Heart left ventricle (tissue), 16 donors: ENCODE data around the gene NANOS1. TPM values are rescaled to one million over a fixed set of nuclear protein-coding genes. Genes with fewer than 3 reads are reported as not detected.

Experiments
- ATAC-seq, 4 donors: fragments of 200-7000 bp; cut with Tn5 transposase; one replicate each; pipeline ENCODE4 v1.9.1; 2020 to 2022; ENCODE audit warnings: moderate library complexity in 4 of 4, mild to moderate bottlenecking in 3 of 4, moderate number of reproducible peaks in 1 of 4
- DNase-seq, 5 donors: peaks; one replicate each; pipeline ENCODE4 v3.0.0-alpha.2; 2020
- H3K27ac ChIP-seq, 12 donors: fragments of 200-600 bp; sonication (generic) in 4 of 12; one replicate each; pipeline versions ENCODE4 v1.5.0 to v1.8.0; 2016 to 2022; ENCODE audit warnings: mild to moderate bottlenecking in 2 of 12
- H3K27me3 ChIP-seq, 9 donors: fragments of 200-600 bp; sonication (generic) in 2 of 9; one replicate each; pipeline versions ENCODE4 v1.5.1 to v1.8.0; 2016 to 2022; ENCODE audit warnings: mild to moderate bottlenecking in 3 of 9
- H3K36me3 ChIP-seq, 9 donors: fragments of 200-600 bp; sonication (generic) in 2 of 9; one replicate each; pipeline versions ENCODE4 v1.5.0 to v1.8.0; 2018 to 2022; ENCODE audit warnings: mild to moderate bottlenecking in 2 of 9
- H3K4me1 ChIP-seq, 12 donors: fragments of 200-600 bp; sonication (generic) in 4 of 12; one replicate each; pipeline versions ENCODE4 v1.5.0 to v1.8.0; 2016 to 2022; ENCODE audit warnings: mild to moderate bottlenecking in 3 of 12
- H3K4me3 ChIP-seq, 12 donors: fragments of 200-600 bp; sonication (generic) in 4 of 12; one replicate each; pipeline versions ENCODE4 v1.5.0 to v1.8.0; 2017 to 2022; ENCODE audit warnings: mild to moderate bottlenecking in 9 of 12, moderate library complexity in 4 of 12
- H3K9me3 ChIP-seq, 12 donors: fragments of 200-600 bp; sonication (generic) in 4 of 12; one replicate each; pipeline versions ENCODE4 v1.5.0 to v1.8.0; 2016 to 2022; ENCODE audit warnings: mild to moderate bottlenecking in 1 of 12
- POLR2A ChIP-seq, 2 donors: fragments of 450-650 bp; IDR thresholded peaks; one replicate each; pipeline ENCODE4 v1.6.1; 2017; ENCODE audit warnings: antibody characterized with exemption in 2 of 2, mild to moderate bottlenecking in 2 of 2, moderate library complexity in 2 of 2
- WGBS, 4 donors: extraction: QIAGEN DNeasy Blood & Tissue Kit in 2 of 4; methylation state at CpG; one replicate each; pipeline versions ENCODE4 v1.1.5 to v1.1.7; 2013 to 2018; 5-methylcytosine and 5-hydroxymethylcytosine counted together
- intact Hi-C, 10 donors: fragments of 100-400 bp; cut with DNase I; formaldehyde crosslinking; loops; one replicate each; pipeline versions ENCODE4 v1.11.1 to v1.14.2; 2022
- polyA plus RNA-seq, 2 donors: library from polyadenylated mRNA; stranded (reverse); fragments of 200-250 nt; gene quantifications; one replicate each; pipeline ENCODE4 v1.2.3, GENCODE V29; 2013
- total RNA-seq, 9 donors: library from RNA; depleted of rRNA in 2 of 9; stranded (reverse); fragments of >200 nt in 2 of 9; fragmentation: NEBNext Ultra II Directional in 3 of 9; extraction: Animal tissue kit (Norgen Biotek cat#: 25700) in 3 of 9; gene quantifications; one replicate each; pipeline versions ENCODE4 v1.1.0 to v1.2.4, GENCODE V29; 2016 to 2023
- TF ChIP-seq, protein P1 (sequence below), 12 donors: fragments of 200-600 bp; sonication (generic) in 4 of 12; IDR thresholded peaks; one replicate each; pipeline versions ENCODE4 v1.5.0 to v1.8.0; 2018 to 2022; ENCODE audit warnings: antibody characterized with exemption in 12 of 12, mild to moderate bottlenecking in 5 of 12
- donor health status: ischemic (EF 13 %, LVEDD 7.1; RV severe dilation, severe dysfunction).
- donor health status: healthy with polysubstance abuse.
- donor health status: DM: no; HTN: yes; CAD: no.
- donor health status: DM: no; HTN: no; CAD: no.
- donor health status: ischemic (EF 25% LVEDD 6.9; RV normal size, moderate dysfunction).
- donor health status: ischemic (EF 25% LVEDD 5.7; RV mildly dilated, moderate dysfunction).
- donor health status: healthy.
- donor health status: DM: yes; HTN: yes; CAD: no.
- donor health status: ischemic (EF 35%, LVEDD 5.7; RV mildly dilated, moderate dysfunction).
- donor health status: nonischemic (EF 11% LVEDD 7.7; RV severe dilation, severe dysfunction).
- donor health status: DM: yes; HTN: yes; CAD: no.
- donor health status: PGD.
- donor health status: ischemic (EF 29% LVEDD 5.4; RV normal size, mild dysfunction).
- donor health status: nonischemic (EF 23%, LVEDD 6.1; RV moderate dilation, normal function).

Gene NANOS1
- total and polyA plus RNA-seq, 11 donors: 3.3 to 41.4 (median 8.8) TPM

DNA sequence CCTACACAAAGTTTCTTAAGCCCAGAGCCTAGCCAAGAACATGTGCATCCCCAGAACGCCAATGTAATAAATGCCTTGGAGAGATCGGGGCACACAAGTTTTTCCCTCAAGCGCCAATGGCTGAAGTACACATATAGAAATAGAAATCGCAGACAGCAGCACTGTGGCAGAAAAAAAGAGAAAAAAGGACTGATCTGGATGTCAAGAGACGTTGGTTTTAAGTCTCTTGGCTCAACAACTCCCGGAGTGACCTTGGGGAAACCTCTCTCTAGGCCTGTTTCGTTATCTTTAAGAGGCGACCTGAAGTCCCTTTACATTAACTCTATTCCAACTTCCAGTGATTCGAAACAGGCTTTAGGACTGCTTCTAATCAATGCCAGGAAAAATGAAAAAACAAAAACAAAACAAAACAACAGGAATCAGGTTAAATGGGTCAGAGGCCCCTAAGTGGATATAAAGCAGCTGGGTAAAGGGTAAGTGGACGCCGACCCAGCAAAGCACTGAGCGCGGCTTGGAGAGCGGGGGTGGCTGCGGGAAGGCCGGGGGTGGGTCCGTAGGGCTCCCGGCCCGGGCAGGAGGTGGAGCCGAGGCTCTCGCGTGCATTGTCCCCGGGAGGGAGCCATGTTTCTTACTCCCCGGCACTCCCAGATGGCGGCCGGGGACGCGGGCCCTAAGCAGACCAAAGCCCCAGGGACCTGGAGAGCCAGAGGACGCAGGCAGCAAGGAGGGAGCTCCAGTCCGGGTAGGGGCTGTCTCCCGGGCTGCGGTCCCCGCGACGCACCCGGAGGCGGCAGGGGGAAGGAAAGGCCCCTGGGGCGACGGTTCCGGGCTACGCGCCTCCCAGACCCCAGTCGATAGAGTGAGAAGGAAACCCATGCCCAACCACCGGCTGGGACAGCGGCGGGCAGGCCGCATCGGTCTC is 50.3 kb downstream of the NANOS1 start:
- H3K27ac ChIP-seq: peak overlapping the region; percentile 95 to 100 (median 98)
- peaks cover 0 to 4% (median 0%) of the 10 kb centered on the region in 9 donors for H3K36me3 ChIP-seq
- H3K4me1 ChIP-seq: peaks cover 0 to 47% (median 32%) of the 10 kb centered on the region in 12 donors
- H3K4me3 ChIP-seq: peak overlapping the region; percentile 76 to 100 (median 88)
- 0 to 1% (median 0%) methylated on average over 32 to 48 of the region's 48 CpGs for WGBS, 4 donors
- no peaks in the 10 kb centered on the region for H3K27me3 ChIP-seq
- peak; percentile 76 to 90 (median 89) for ATAC-seq
- peak; percentile 80 to 87 (median 83) for DNase-seq
- no peaks in the 10 kb centered on the region for H3K9me3 ChIP-seq
- intact Hi-C loops: loop anchor here in 4 of 10 donors (1.0 to 5.0 kb wide), 4 partner anchors 21 to 85 kb away; partner anchors contain the start of genes DENND10 (in 3 of the 4) and SFXN4 (in 1 of the 4)
- TF ChIP-seq POLR2A (IDR thresholded peaks at IDR 0.05): no peak
- TF ChIP-seq, protein P1, sequence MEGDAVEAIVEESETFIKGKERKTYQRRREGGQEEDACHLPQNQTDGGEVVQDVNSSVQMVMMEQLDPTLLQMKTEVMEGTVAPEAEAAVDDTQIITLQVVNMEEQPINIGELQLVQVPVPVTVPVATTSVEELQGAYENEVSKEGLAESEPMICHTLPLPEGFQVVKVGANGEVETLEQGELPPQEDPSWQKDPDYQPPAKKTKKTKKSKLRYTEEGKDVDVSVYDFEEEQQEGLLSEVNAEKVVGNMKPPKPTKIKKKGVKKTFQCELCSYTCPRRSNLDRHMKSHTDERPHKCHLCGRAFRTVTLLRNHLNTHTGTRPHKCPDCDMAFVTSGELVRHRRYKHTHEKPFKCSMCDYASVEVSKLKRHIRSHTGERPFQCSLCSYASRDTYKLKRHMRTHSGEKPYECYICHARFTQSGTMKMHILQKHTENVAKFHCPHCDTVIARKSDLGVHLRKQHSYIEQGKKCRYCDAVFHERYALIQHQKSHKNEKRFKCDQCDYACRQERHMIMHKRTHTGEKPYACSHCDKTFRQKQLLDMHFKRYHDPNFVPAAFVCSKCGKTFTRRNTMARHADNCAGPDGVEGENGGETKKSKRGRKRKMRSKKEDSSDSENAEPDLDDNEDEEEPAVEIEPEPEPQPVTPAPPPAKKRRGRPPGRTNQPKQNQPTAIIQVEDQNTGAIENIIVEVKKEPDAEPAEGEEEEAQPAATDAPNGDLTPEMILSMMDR (IDR thresholded peaks at IDR 0.05): no peak

DNA sequence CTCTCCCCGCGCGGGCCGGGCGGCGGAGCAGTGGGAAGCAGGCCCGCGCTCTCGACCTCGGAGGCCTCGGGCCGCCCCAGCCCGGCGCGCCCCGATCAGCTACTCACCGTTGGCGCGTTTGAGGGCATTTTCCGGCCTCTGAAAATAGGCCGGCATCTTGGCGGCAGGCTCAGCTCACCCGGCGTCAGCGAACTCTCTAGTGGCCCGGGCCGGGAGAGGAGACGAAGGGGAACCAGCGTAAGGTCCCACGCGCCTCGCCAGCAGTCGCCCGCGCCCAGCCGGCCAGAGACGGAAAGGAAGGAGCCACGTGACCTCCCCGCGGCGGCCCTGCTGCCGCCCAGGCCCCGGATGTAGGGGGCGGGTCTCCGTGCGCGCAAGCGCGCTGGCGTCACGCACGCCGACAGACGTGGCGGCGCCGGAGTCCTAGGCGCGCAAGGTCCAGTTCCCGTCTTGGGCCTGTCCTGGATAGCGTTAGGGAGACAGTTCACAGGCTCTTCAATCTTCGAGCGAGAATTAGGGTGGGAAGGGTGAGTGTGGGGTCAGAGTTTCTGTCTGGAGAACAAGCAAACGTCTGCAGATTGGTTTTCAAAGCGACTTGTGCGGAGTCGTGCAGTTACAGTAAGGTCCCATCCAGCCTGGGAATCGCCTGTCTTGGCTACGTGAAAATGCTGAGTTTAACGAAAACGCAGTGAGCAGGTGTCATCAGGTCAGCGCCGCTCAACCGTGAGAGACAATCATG is 51.2 kb downstream of the NANOS1 start, which contains the start of gene EIF3A:
Gene EIF3A, minus strand, starts transcription at position 297 of the 739 bp plus-strand sequence. Its CDS starts 141 bp downstream, at position 156.
- intact Hi-C loops: loop anchor here in 4 of 10 donors (1.0 to 2.0 kb wide), 3 partner anchors 20 to 85 kb away; partner anchors contain the start of genes DENND10 (in 3 of the 4) and SFXN4 (in 1 of the 4)
- Histone ChIP-seq H3K4me3 (peak within 1 kb of the TSS; percentile 76 to 100 (median 88)), H3K9me3 (no peaks in the 10 kb centered on the region), H3K4me1 (peaks cover 0 to 43% (median 32%) of the 10 kb centered on the region in 12 donors), H3K36me3 (peaks cover 0 to 4% (median 0%) of the 10 kb centered on the region in 9 donors), H3K27ac (peak within 1 kb of the TSS; percentile 95 to 100 (median 98)), H3K27me3 (no peaks in the 10 kb centered on the region)
- DNase-seq (peak; percentile 93 to 97 (median 94)), ATAC-seq (peak; percentile 92 to 97 (median 97))
- 0 to 1% (median 0%) methylated on average over 23 to 74 of the region's 74 CpGs for WGBS, 4 donors
- TF ChIP-seq, protein P1 (IDR thresholded peaks at IDR 0.05): no peak
- peak; percentile 50 to 91 for TF ChIP-seq POLR2A (IDR thresholded peaks at IDR 0.05)

Other genes with a start within 250 kb of the NANOS1 start
- gene EIF3A, start 51.1 kb downstream of the NANOS1 start, total RNA-seq: 100 to 1,000 TPM in 6 of 9 donors, 10 to 100 TPM in 3; 80.3 to 143 (median 110) TPM
- 10 to 100 TPM; 41.9 to 92.2 TPM for gene EIF3A, start 51.1 kb downstream of the NANOS1 start, polyA plus RNA-seq
- gene DENND10, start 74.4 kb downstream of the NANOS1 start, total RNA-seq: 10 to 100 TPM; 20.9 to 31.0 (median 24.4) TPM
- 10 to 100 TPM in 1 of 2 donors, 1 to 10 TPM in 1; 7.9 to 18.2 TPM for gene DENND10, start 74.4 kb downstream of the NANOS1 start, polyA plus RNA-seq
- 10 to 100 TPM; 33.2 to 48.9 (median 39.6) TPM for gene SFXN4, start 136.0 kb downstream of the NANOS1 start, total RNA-seq
- gene SFXN4, start 136.0 kb downstream of the NANOS1 start, polyA plus RNA-seq: 10 to 100 TPM; 60.6 to 68.5 TPM
- 100 to 1,000 TPM; 199 to 385 (median 267) TPM for gene PRDX3, start 149.1 kb downstream of the NANOS1 start, total RNA-seq
- 100 to 1,000 TPM; 130 to 257 TPM for gene PRDX3, start 149.1 kb downstream of the NANOS1 start, polyA plus RNA-seq
- gene GRK5, start 177.9 kb downstream of the NANOS1 start, total RNA-seq: 10 to 100 TPM; 17.0 to 58.0 (median 32.2) TPM
- 10 to 100 TPM; 13.1 to 27.6 TPM for gene GRK5, start 177.9 kb downstream of the NANOS1 start, polyA plus RNA-seq